Measurements from ENCODE around the gene COL3A1.

The COL3A1 gene

DNA sequence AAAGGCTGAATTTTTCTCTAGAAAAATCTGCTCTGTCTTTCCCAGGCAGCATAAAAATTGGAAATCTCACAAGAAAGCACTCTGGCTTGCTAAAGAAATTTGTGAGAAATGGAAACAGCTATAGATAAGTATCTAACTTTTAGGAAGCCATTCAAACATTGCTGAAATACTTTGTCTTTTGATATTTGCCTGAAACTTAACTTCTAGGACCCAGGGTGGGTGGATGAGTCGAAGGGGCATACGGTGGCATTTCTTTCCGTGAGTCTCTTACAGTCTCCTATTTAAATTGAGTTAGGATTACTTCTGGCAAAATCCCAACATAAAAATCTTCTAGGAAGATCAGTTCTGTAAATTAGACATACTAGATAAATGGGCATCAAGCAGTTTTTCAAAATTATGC, 532 bp upstream of the COL3A1 start:
- no peak overlapping the region for H2BK5ac ChIP-seq (ENCODE audit: low read length)
- H2BK15ac ChIP-seq (ENCODE audit: low read length) = no peak overlapping the region
- H3K9ac ChIP-seq (ENCODE audit: low read depth, low read length, poor library complexity) = no peak overlapping the region
- peaks cover 0 to 2% of the 10 kb centered on the region in 2 donors for H3K4me1 ChIP-seq (ENCODE audit: control insufficient read depth in 2 of 2, insufficient read depth in 1 of 2, low read depth in 1 of 2, low read length in 2 of 2)
- no peak overlapping the region for H2AFZ ChIP-seq (ENCODE audit: low read length)
- no peak overlapping the region for H3K18ac ChIP-seq (ENCODE audit: low read length)
- no peaks in the 10 kb centered on the region for H3K27me3 ChIP-seq (ENCODE audit: control insufficient read depth in 3 of 3, insufficient read depth in 3 of 3, low read depth in 1 of 3, low read length in 3 of 3)
- H3K14ac ChIP-seq (ENCODE audit: low read length) = no peak overlapping the region
- H4K8ac ChIP-seq (ENCODE audit: low read depth, low read length) = no peak overlapping the region
- H3K27ac ChIP-seq (replicated peaks; ENCODE audit: low read length) = no peak overlapping the region
- no peak overlapping the region for H2AK5ac ChIP-seq (ENCODE audit: low read depth, low read length)
- H3K4ac ChIP-seq (ENCODE audit: low read length) = no peak overlapping the region
- H3K36me3 ChIP-seq (replicated peaks in 1 of 2; ENCODE audit: control insufficient read depth in 2 of 2, insufficient read depth in 2 of 2, low read length in 2 of 2) = no peaks in the 10 kb centered on the region
- no peak overlapping the region for H3K4me2 ChIP-seq (ENCODE audit: insufficient read depth, low read length, poor library complexity, severe bottlenecking)
- no peak overlapping the region for H3K4me3 ChIP-seq (ENCODE audit: low read length in 2 of 2)
- DNase-seq (ENCODE audit: low spot score) = no peak
- no peaks in the 10 kb centered on the region for H3K79me1 ChIP-seq (ENCODE audit: low read depth, low read length)
- H2BK120ac ChIP-seq (ENCODE audit: low read depth, low read length) = no peak overlapping the region
- H3K9me3 ChIP-seq (replicated peaks in 1 of 2; ENCODE audit: control insufficient read depth in 2 of 2, insufficient read depth in 1 of 2, low read depth in 1 of 2, low read length in 2 of 2) = no peaks in the 10 kb centered on the region
- WGBS, 2 donors (ENCODE audit: extremely low coverage in 2 of 2, insufficient read length in 2 of 2, insufficient replicate concordance in 1 of 2) = no CpG with 5 or more reads among the region's 3 CpGs
- no peak overlapping the region for H3K23ac ChIP-seq (ENCODE audit: low read depth, low read length, poor library complexity)
- no peak overlapping the region for H4K91ac ChIP-seq (ENCODE audit: low read depth, low read length, poor library complexity)
- no peak overlapping the region for H2BK12ac ChIP-seq (ENCODE audit: low read length)

DNA sequence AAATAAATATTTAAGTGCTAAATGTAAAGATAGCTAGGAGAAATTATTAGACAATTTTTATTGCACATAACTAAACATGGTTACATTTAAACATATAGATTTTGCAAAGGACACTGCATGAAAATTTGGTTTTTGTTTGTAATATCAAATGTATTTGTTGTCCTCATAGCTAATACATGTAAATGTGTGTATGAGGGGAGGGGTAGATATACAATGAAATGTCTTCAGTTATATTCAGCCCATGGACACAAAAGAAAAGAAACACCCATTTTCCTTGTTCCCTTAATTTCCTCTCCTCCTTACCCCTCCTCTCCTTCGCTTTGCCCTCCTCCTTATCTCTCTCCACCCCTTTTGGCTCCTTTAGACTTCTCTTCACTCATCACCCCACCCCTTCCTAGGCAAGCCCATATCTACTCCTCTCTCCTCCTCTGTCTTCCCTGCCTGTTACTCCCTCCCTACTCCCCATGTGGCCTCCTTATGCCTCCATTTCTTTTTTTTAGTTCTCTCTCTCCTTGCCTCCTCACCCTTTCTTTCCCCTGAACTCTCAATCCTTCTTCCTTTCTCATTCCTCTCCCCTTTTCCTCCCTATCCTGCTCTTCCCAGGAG, 1.4 kb downstream of the COL3A1 start:
- no peak overlapping the region for H3K4me2 ChIP-seq (ENCODE audit: insufficient read depth, low read length, poor library complexity, severe bottlenecking)
- no peak overlapping the region for H3K14ac ChIP-seq (ENCODE audit: low read length)
- no peak overlapping the region for H3K27ac ChIP-seq (replicated peaks; ENCODE audit: low read length)
- H2AFZ ChIP-seq (ENCODE audit: low read length) = peak overlapping the region; percentile 15
- peaks cover 0 to 15% of the 10 kb centered on the region in 2 donors for H3K4me1 ChIP-seq (ENCODE audit: control insufficient read depth in 2 of 2, insufficient read depth in 1 of 2, low read depth in 1 of 2, low read length in 2 of 2)
- no peak overlapping the region for H3K23ac ChIP-seq (ENCODE audit: low read depth, low read length, poor library complexity)
- H3K18ac ChIP-seq (ENCODE audit: low read length) = no peak overlapping the region
- DNase-seq (ENCODE audit: low spot score) = no peak
- H3K9ac ChIP-seq (ENCODE audit: low read depth, low read length, poor library complexity) = no peak overlapping the region
- WGBS, 2 donors (ENCODE audit: extremely low coverage in 2 of 2, insufficient read length in 2 of 2, insufficient replicate concordance in 1 of 2) = no CpG with 5 or more reads among the region's 1 CpG
- no peak overlapping the region for H3K4ac ChIP-seq (ENCODE audit: low read length)
- no peaks in the 10 kb centered on the region for H3K36me3 ChIP-seq (replicated peaks in 1 of 2; ENCODE audit: control insufficient read depth in 2 of 2, insufficient read depth in 2 of 2, low read length in 2 of 2)
- no peaks in the 10 kb centered on the region for H3K79me1 ChIP-seq (ENCODE audit: low read depth, low read length)
- H2BK12ac ChIP-seq (ENCODE audit: low read length) = no peak overlapping the region
- no peak overlapping the region for H4K8ac ChIP-seq (ENCODE audit: low read depth, low read length)
- no peak overlapping the region for H2BK5ac ChIP-seq (ENCODE audit: low read length)
- H3K27me3 ChIP-seq (ENCODE audit: control insufficient read depth in 3 of 3, insufficient read depth in 3 of 3, low read depth in 1 of 3, low read length in 3 of 3) = no peaks in the 10 kb centered on the region
- H2BK120ac ChIP-seq (ENCODE audit: low read depth, low read length) = no peak overlapping the region
- no peak overlapping the region for H2AK5ac ChIP-seq (ENCODE audit: low read depth, low read length)
- no peaks in the 10 kb centered on the region for H3K9me3 ChIP-seq (replicated peaks in 1 of 2; ENCODE audit: control insufficient read depth in 2 of 2, insufficient read depth in 1 of 2, low read depth in 1 of 2, low read length in 2 of 2)
- no peak overlapping the region for H4K91ac ChIP-seq (ENCODE audit: low read depth, low read length, poor library complexity)
- H2BK15ac ChIP-seq (ENCODE audit: low read length) = no peak overlapping the region
- H3K4me3 ChIP-seq (ENCODE audit: low read length in 2 of 2) = no peak overlapping the region

DNA sequence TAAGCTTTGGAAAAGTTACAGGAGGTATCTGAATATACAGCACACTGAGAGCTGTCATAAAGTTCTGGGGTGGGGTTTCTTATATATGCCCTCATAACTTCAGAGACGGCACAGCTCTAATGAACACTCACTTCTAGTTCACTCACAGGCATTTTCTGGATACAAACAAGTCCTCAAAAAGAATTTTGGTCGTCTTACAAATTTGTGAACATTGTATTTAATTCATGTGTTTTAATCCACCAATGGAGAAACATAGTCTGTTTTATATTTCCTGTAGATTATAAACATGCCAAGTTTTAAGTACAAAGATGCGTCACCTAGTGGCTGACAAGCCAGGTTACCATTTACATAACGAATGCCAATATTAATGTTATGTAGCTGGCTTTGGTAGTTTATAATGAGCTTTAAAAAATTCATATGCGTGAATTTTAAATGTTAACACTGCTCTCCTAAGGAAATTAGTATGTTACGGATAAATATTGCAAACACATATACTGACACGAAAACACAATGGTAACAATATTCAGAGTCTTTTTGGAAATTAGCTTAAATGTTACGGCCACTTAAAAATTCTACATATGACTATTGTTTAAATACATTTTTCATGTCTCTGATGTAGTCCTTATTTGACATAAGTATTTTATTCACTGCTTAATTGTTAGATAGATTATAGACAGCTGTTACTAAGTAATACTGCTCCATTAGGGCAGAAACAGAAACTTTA, 2.5 kb downstream of the COL3A1 start:
- Histone ChIP-seq H2BK120ac (ENCODE audit: low read depth, low read length) (no peak overlapping the region), H2BK5ac (ENCODE audit: low read length) (no peak overlapping the region), H4K8ac (ENCODE audit: low read depth, low read length) (no peak overlapping the region), H3K36me3 (replicated peaks in 1 of 2; ENCODE audit: control insufficient read depth in 2 of 2, insufficient read depth in 2 of 2, low read length in 2 of 2) (no peaks in the 10 kb centered on the region), H3K27ac (replicated peaks; ENCODE audit: low read length) (no peak overlapping the region), H4K91ac (ENCODE audit: low read depth, low read length, poor library complexity) (no peak overlapping the region), H2AFZ (ENCODE audit: low read length) (no peak overlapping the region), H3K4me3 (ENCODE audit: low read length in 2 of 2) (no peak overlapping the region), H3K18ac (ENCODE audit: low read length) (no peak overlapping the region), H2BK12ac (ENCODE audit: low read length) (no peak overlapping the region), H3K27me3 (ENCODE audit: control insufficient read depth in 3 of 3, insufficient read depth in 3 of 3, low read depth in 1 of 3, low read length in 3 of 3) (no peaks in the 10 kb centered on the region), H3K23ac (ENCODE audit: low read depth, low read length, poor library complexity) (no peak overlapping the region), H3K4me1 (ENCODE audit: control insufficient read depth in 2 of 2, insufficient read depth in 1 of 2, low read depth in 1 of 2, low read length in 2 of 2) (peaks cover 0 to 15% of the 10 kb centered on the region in 2 donors), H3K4me2 (ENCODE audit: insufficient read depth, low read length, poor library complexity, severe bottlenecking) (no peak overlapping the region), H3K4ac (ENCODE audit: low read length) (no peak overlapping the region), H3K9ac (ENCODE audit: low read depth, low read length, poor library complexity) (no peak overlapping the region), H2BK15ac (ENCODE audit: low read length) (no peak overlapping the region), H3K79me1 (ENCODE audit: low read depth, low read length) (no peaks in the 10 kb centered on the region), H3K9me3 (replicated peaks in 1 of 2; ENCODE audit: control insufficient read depth in 2 of 2, insufficient read depth in 1 of 2, low read depth in 1 of 2, low read length in 2 of 2) (no peaks in the 10 kb centered on the region), H3K14ac (ENCODE audit: low read length) (no peak overlapping the region), H2AK5ac (ENCODE audit: low read depth, low read length) (no peak overlapping the region)
- DNase-seq (ENCODE audit: low spot score) = no peak
- WGBS, 2 donors (ENCODE audit: extremely low coverage in 2 of 2, insufficient read length in 2 of 2, insufficient replicate concordance in 1 of 2) = no CpG with 5 or more reads among the region's 8 CpGs

DNA sequence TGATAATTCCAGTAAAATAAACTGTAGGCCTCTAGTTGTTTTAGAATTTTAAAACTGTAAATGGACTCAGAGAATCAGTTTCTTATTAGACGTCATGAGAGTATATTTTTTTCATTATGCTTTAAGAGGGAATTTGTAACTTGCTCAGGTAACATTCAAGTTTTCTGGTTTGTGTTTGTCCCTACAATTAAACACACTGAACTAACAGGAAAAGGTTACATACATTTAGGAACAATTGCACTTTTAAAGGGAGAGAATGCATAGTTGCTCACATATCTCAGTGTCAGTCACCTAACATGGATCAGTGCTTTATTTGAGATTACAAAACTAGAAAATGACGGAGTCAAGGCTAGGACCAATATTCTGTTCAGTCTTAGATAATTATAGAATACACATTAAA, 3.1 kb downstream of the COL3A1 start:
- Histone ChIP-seq H3K4me3 (ENCODE audit: low read length in 2 of 2) (no peak overlapping the region), H3K36me3 (replicated peaks in 1 of 2; ENCODE audit: control insufficient read depth in 2 of 2, insufficient read depth in 2 of 2, low read length in 2 of 2) (no peaks in the 10 kb centered on the region), H3K4me2 (ENCODE audit: insufficient read depth, low read length, poor library complexity, severe bottlenecking) (no peak overlapping the region), H3K79me1 (ENCODE audit: low read depth, low read length) (no peaks in the 10 kb centered on the region), H2BK120ac (ENCODE audit: low read depth, low read length) (no peak overlapping the region), H4K8ac (ENCODE audit: low read depth, low read length) (no peak overlapping the region), H2BK12ac (ENCODE audit: low read length) (no peak overlapping the region), H3K27me3 (ENCODE audit: control insufficient read depth in 3 of 3, insufficient read depth in 3 of 3, low read depth in 1 of 3, low read length in 3 of 3) (no peaks in the 10 kb centered on the region), H3K14ac (ENCODE audit: low read length) (no peak overlapping the region), H3K4ac (ENCODE audit: low read length) (no peak overlapping the region), H3K27ac (replicated peaks; ENCODE audit: low read length) (no peak overlapping the region), H3K18ac (ENCODE audit: low read length) (no peak overlapping the region), H3K4me1 (ENCODE audit: control insufficient read depth in 2 of 2, insufficient read depth in 1 of 2, low read depth in 1 of 2, low read length in 2 of 2) (peaks cover 0 to 15% of the 10 kb centered on the region in 2 donors), H2BK15ac (ENCODE audit: low read length) (no peak overlapping the region), H2BK5ac (ENCODE audit: low read length) (no peak overlapping the region), H3K23ac (ENCODE audit: low read depth, low read length, poor library complexity) (no peak overlapping the region), H2AK5ac (ENCODE audit: low read depth, low read length) (no peak overlapping the region), H3K9me3 (replicated peaks in 1 of 2; ENCODE audit: control insufficient read depth in 2 of 2, insufficient read depth in 1 of 2, low read depth in 1 of 2, low read length in 2 of 2) (no peaks in the 10 kb centered on the region), H2AFZ (ENCODE audit: low read length) (no peak overlapping the region), H3K9ac (ENCODE audit: low read depth, low read length, poor library complexity) (no peak overlapping the region), H4K91ac (ENCODE audit: low read depth, low read length, poor library complexity) (no peak overlapping the region)
- WGBS, 2 donors (ENCODE audit: extremely low coverage in 2 of 2, insufficient read length in 2 of 2, insufficient replicate concordance in 1 of 2) = no CpG with 5 or more reads among the region's 2 CpGs
- no peak for DNase-seq (ENCODE audit: low spot score)

Data from neuronal stem cell (in vitro differentiated cells).